ENCODE results near the gene GAS7.
"Not testable (repeated sequence)": the region's sequence is repeated elsewhere in the genome, so short reads cannot be mapped to it uniquely, and the experiment has no call there.

The GAS7 gene

DNA sequence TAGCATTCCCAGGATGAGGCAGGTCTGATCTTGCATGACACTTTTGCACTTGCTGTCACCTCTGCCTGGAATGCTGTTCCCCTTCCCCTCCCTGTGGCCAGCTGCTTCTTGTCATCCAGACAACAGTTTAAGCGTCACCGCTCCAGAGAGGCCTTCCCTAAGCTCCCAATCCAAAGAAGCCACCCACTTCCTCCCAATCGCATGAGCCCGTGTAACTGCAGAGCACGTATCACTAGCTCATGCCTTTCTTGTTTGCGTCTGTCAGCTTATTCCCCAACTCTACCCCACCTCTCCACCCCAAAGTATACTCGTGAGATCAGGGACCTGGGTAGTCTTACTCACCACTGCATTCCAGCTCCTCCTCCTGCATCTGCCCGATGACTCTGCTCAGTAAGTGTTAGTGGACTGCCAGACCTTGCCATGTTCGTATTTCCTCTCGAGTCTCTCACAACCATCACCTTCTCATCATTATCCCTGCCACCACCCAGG lies 92.8 kb downstream of the GAS7 start:
- DNase-seq, result no peak

DNA sequence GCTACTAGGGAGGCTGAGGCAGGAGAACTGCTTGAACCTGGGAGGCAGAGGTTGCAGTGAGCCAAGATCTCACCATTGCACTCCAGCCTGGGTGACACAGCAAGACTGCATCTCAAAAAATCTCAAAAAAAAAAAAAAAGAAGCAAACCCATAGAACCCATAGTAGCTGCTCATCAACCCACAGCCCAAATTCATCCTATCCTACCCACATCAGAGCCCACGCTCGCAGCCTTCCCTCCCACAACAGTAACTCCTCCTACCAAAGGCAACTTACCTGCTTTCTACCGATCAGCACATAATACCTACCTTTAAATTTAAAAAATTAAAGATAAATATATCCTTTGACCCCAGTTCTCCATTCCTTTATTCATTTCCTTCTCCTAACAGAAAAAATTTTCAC lies 94.7 kb downstream of the GAS7 start:
- DNase-seq, result no peak

DNA sequence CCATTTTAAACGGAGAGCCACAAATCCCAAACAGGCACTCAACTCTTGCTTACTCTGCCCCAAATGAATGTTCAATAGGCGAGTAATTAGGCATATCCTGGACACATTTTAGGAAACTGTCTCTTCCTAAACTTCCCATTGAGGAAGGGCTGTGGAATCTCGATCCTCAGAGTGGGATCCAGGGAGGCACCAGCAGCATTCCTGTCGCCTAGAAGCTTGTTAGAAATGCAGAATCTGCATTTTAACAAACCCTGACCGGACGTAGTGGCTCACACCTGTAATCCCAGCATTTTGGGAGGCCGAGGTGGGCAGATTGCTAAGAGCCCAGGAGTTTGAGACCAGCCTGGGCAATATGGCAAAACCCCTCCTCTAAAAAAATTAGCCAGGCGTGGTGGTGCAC lies 95.6 kb downstream of the GAS7 start:
- DNase-seq, result no peak

DNA sequence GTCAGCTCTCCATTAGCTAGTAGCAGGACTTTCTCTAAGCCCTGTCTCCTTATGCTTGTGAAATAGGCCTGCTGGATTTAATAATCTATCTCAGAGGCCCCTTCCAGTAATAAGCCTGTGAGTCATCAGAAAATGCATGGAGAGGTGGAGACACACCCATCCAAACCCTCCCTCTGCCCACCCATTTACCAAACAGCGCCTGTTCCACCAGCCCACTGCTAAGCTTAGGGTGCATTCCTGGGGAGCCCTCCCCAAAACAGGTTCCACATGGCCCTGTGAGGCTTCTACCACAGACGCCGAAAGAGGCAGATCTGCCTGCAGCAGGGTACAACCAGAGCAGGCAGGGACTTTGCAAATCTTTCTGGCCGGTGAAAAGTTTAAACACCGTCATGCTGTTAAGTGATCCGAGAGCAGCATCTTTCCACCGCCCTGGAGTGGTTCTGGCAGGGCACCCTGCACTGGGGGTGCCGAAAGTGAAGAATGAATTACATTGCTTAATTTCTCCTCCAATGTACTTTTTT lies 99.3 kb downstream of the GAS7 start:
- no peak for DNase-seq

DNA sequence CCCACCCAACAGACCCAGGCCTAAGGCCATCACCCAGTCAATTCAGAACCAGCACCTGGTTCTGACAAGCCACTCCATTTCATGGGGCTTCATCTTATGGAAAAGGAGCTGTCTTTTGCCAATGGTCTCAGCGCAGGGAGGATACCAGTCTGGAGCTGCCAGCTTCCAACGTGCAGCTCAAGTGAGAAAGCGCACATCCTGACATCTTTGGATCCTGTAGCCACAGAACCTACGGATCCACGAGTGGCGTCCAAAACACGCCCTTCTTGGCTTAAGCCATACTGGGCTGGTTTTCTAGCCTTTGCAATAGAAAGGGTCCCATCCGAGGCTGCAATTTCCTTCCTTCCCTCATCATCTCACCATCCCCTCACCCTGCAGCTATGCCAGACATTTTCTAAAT lies 101.8 kb downstream of the GAS7 start:
- DNase-seq, result no peak

DNA sequence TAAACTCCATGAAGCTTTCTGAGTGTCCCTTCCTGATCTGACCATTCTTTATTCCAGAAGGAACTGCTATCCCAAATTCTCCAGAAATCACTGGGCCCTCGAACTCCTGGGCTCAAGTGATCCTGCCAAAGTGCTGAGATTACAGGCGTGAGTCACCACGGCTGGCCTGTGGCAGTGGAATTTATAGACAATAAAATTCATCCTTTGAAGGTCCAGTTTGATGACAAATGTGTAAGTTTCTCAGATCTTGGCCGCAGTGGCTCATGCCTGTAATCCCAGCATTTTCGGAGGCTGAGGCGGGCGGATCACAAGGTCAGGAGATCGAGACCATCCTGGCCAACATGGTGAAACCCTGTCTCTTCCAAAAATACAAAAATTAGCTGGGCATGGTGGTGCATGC lies 103.1 kb downstream of the GAS7 start:
- not testable (repeated sequence) for DNase-seq

DNA sequence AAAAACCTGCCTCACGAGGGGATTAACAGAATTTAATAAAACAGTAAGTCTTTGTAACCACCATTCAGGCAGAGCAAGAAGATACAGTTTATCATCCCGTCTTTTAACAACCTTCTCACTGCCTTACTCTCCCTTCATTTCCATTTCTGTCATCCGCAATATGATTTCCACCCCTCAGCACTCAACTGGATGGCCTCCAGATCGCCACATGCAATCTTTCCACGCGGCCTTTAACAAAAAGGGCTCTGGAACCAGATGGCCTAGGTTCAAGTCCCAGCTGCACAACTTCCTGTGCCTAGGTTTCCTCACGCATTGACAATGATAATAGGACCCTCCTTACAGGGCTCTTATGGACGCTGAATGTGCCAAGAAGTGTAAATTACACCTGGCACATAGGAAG lies 103.6 kb downstream of the GAS7 start:
- no peak for DNase-seq

DNA sequence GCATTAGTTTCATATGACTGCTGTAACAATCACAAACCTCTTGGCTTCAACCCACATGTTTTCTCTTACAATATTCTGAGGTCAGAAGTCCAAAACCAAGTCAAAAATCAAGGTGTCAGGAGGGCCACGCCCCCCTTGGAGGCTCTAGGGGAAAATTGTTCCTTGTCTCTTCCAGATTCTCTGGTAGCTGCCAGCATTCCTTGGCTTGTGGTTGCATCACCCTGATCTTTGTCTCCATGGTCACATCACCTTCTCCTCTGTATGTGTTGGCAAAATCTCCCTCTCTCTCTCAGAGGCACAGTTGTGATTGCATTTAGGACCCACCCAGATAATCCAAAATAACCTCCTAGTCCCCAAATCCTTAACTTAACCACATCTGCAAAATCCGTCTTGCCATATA lies 105.8 kb downstream of the GAS7 start:
- DNase-seq, result no peak

DNA sequence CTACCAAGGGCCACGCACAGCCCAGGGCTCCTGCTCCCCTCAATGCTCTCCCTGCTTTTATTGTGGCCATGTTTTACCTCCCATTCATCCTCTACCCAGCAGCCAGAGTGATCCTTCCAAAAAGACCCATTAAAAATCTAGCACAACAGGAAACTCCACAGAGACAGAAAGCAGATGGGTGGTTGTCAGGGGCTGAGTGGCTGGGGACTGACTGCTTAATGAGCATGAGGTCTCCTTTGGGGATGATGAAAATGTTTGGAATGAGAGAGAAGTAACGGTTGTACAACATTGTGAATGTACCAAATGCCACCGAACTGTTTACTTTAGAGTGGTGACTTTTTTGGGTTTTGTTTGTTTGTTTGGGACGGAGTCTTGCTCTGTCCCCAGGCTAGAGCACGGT lies 107.4 kb downstream of the GAS7 start:
- no peak for DNase-seq

DNA sequence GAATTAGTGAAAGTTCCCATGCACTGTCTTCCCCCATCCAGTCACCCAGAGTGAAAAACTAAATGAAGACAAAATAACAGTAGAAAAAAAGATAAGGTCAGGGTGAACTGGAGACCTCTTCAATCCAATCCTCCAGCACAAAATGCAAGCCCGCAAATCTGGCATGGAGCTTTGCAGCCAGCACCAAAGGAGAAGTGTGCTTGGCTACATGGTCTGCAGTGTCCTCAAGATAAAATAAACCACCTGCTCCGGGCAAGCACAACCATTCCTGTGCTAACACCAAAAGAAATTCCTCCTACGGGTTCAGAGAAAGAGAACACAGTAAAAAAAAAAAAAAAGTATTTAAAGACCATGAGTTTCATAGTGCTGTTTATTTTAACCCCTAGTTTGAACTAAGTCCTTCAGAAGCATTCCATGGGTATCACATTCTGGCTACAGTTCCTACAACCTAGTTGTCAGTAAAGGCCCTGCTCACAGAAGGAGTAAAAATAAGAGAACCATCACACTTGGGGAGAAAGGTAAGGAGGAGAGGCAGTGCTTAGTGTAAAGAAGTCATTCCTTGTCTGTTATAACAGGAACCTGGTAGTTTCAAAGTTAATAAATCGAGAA lies 109.1 kb downstream of the GAS7 start:
- DNase-seq, result no peak

DNA sequence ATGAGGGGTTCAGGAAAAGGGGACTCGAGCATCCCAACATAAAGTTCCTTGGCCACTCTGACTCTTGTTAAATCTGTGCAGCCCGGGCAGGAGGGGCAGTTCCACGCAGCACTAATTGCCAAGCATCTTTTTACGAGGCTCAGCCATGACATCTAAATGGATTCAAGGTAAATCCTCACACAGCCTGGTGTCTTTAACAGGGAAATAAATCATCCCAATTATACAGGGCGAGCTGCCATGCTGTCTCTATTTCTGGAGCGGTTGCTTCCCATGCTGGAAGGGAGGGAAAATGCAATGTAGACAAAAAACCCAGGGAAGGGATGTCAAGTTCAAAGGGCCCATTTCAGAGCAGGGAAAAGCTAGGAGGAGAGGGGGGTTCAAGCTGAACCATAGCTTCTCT lies 110.0 kb downstream of the GAS7 start:
- no peak for DNase-seq

DNA sequence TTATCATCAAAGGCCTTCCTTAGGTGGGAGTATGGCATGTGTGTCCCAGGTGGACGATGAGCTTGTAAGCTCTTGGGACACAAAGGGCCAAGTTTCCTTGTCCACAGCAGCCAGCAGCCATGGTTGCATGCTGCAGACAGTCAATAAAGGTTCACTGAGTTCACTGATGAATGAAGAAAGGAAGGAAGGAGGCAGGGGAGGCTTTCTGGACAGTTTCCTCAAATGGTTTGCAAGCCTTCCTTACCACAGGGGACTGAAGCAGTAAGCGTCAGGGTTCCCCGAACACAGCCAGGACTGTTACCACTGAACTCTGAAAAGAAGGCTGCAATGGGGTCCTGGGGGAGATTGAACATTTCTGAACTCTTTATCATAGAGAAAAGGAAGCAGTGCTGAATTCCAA lies 111.1 kb downstream of the GAS7 start:
- DNase-seq, result no peak

DNA sequence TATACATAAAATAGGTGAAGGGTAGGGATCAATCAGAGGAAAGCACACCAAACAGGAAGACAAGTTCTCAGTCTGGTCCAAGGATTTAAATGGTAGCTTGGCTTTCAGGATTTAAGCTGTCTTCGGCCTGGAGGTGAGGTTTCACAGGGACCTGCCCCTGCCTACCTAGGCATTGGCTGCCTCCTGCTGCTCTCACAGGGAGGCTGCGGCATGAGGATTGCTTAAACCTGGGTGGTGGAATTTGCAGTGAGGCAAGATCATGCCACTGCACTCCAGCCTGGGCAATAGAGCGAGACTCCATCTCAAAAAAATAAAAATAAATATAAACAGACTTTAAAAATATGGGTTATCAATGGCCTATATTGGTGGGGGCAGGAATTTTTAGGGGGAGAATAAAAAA lies 114.5 kb downstream of the GAS7 start:
- DNase-seq, result no peak

DNA sequence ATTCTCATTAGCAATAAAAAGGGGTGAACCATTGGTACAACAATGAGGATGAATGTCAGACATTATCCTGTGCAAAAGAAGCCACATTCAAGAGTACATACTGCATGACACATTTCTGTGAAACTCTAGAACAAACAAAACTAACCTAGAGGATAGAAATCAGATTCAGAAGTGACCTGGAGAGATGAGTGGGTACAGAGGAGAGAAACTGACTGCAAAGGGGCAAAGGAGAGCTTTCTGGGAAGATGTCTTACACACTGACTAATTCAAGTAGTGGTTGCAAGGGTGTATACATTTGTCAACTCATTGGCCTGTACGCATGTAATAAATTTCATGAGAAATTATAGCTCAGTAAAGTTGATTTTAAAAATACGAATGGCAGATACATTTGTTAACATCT lies 115.6 kb downstream of the GAS7 start:
- DNase-seq, result no peak

DNA sequence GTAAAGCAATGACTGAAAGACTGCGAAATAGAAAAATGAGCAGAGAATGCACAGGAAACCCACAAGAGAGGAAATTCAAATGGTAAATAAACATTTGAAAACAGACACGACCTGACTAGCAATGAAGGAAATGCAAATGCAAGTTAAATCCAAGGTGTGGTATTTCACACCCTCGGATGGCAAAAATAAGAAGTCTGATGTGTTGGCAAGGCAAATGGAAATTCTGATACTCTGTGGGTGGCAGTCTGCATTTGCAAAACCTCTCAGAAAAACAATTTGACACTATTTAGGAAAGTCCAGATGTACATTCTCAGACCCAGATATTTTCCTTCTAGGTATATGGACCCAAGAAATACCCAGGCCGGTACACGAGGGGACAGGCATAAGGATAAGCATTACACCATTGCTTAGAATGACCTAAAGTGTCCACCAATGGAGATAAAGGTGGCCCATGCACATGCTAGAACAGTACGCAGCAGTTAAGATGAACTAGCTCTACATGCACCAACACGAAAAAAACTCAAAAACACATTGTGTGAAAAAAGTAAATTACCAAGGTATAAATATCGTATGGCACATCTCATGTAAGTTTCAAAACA lies 116.7 kb downstream of the GAS7 start:
- DNase-seq, result no peak

DNA sequence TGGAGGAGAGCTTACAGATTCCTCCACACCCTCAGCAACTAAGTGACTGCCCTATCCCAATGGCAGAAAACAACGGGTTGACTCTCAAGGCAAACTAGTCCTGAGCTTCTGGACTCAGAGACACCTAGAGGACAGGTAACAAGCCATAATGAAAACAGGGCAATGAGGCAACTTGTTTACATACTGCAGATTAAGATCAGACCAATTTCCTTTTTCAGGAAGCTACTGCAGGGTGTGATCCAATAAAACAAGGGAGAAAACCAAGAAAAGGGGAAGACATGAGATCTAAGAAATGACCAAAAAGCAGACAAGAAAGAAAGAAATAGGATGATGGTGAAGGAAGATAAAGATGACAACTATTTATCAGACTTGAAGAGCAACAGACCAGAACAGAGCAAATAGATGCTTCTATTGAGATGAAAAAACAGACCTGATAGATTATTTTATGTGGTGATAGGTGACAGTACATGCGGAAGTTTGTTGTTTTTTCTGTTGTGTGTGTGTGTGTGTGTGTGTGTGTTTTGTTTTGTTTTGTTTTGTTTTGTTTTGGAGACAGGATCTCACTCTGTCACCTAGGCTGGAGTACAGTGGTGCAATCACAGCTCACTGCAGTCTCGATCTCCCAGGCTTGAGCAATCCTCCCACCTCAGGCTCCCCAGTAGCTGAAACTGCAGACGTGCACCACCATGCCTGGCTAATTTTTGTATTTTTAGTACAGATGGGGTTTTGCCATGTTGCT lies 120.7 kb downstream of the GAS7 start:
- DNase-seq, result no peak

DNA sequence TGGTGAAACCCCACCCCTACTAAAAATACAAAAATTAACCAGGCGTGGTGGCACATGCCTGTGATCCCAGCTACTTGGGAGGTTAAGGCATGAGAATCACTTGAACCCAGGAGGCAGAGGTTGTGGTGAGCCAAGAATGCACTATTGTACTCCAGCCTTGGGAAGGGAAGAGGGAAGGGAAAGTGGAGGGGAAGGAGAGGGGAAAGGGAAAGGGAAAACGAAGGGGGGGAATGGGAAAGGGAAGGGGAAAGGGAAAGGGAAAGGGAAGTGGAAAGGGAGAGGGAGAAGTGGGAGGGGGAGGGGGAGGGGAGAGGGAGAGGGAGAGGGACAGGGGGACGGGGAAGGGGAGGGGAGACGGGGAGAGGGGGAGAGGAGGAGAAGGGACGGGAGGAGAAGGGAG lies 122.5 kb downstream of the GAS7 start:
- DNase-seq, result no peak

DNA sequence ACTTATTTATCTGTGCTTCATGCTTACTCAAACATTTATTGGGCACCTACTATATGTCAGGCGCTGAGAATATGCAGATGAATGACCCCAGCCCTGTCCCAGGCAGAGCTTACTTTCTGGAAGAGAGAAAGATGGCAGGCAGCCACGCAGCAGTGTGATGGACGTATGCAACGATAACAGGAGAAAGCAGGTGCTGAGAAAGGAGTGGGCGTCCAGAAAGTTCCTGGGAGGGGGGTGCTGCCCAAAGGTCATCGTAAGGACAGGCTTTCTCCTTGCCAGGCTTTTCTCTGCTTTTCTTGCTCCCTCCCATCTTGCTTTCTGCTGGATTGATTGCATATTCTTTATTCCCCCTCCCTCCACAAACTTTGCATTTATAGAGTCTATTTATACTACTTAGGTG lies 124.5 kb downstream of the GAS7 start:
- DNase-seq, result no peak

DNA sequence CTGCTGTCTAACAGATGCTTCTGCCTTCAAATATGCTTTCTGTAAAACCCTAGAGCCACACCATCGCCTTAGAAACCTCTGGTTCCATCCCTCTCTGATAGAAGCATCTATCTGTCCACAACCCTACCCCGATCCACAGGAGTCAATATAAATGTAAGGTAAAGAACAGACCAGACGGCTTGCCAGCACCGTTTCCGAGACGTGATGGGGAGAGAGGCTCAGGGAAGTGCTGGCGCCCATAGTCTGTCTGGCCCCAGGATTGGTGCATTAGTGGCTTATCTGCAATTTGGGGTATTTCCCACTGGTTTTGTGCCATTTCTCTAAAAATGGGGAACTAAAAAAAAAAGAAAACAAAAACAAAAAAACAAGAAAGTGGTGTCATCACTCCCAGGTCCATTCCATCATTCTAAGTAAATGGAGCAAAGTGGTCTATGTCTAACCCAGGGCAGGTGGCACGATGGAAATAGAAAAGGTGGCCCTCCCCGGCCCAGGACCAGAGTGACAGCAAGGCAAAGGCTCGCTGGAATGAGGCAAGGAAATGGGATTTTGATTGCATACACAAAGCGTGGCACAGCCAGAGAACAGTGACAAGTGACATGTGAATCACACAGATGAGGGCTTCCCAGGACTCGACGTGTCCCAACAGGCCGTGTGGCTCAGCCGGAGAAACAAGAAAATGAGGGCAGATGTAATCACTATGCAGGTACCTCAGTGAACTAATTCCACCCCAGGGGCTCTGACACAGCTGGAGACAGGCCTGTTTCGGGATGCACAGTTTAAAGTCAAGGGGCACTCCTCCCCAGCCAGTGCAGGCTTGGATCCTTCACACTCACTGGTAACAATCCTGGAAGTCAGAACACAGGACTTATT lies 125.6 kb downstream of the GAS7 start:
- no peak for DNase-seq

DNA sequence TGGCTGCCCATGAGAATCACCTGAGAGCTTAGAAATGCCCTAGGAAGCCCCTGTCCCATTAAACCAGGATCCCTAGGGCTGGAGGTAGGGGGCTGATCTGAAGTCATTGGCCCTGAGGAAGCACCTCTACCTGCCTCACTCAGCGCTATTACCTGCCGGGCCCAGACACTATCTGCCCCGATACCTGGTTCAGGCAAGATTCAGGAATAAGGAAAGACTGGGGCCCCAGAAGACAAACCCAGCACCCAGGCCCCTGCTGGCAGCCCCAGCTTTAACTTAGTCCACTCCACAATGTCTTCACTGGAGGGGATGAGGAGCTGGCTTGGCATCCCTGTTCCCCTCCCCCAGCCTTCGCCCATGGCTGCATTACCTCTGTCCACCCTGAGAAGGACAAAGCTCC lies 126.3 kb downstream of the GAS7 start:
- no peak for DNase-seq

DNA sequence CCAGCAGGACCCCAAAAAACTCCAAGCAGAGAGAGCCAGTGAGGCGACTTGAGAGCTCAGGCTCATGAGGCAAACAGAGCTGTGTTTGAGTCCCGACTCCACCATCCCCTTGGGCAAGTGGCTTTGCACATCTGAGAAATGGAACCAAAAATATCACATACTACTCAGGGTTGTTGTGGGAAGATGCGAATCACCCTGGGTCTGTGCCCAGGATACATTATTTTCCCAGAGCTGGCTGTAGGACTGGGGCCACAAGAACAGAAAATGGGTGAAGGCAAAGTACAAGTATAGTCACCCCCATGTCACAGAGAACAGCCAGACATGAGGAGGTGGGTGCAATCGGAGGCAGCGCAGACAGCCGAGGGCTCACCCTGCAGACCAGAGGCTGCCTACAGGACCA lies 127.3 kb downstream of the GAS7 start:
- DNase-seq, result no peak

DNA sequence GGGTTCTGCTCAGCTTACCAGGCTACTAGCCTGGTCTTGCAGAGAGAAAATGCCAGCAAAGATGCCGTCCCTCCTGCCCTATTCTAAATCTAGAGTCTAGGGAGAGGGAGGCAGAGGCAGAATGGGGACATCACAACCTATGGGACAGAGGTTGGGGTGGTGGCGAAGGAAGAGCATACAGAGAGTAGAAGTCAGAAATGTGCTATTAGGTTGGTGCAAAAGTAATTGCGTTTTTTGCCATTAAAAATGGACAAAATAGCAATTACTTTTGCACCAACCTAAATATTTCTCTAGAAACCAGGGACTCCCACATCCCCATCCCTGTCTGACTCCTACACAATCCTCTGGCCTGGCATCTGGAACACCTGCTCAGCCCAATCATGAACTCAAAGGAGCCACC lies 127.7 kb downstream of the GAS7 start:
- no peak for DNase-seq

DNA sequence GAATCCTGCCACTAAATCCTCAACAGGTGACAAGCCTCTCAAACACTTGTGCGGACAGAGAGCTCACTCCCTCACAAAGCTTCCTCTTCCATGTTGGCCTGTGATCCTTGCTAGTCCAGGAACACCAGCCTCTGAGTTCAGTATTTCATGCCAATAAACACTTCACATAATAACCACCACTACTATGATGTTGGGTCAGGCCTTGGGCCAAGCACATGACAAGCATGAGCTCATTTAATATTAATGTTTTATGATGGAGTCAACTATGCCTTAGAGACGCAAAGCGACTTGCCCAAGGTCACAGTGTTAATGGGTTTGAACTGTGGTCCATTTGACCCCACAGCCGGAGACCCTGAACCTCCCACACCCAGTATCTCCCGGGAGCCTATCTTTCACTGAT lies 129.1 kb downstream of the GAS7 start:
- no peak for DNase-seq

Data from activated CD8-positive, alpha-beta memory T cell treated with anti-CD3 and anti-CD28 coated beads, Interleukin-2, amount 50 U/mL, for 4 hours (primary cell).